Measurements from ENCODE around the gene GCM1.
"Not testable (repeated sequence)": the region's sequence is repeated elsewhere in the genome, so short reads cannot be mapped to it uniquely, and the experiment has no call there.

GCM1 gene

GRCh38 chr6:53168516-53169267 is 20.1 kb upstream of the GCM1 start:
- Histone ChIP-seq H3K27ac (ENCODE audit: low read depth, low read length) (no peak overlapping the region), H3K36me3 (ENCODE audit: control insufficient read depth, insufficient read depth, low read length) (no peaks in the 10 kb centered on the region), H3K9ac (ENCODE audit: low read length) (no peak overlapping the region), H3K27me3 (ENCODE audit: control insufficient read depth, insufficient read depth, low read length) (no peaks in the 10 kb centered on the region), H3K4me1 (ENCODE audit: control insufficient read depth, insufficient read depth, low read length) (no peaks in the 10 kb centered on the region), H3K4me3 (ENCODE audit: low read length) (no peak overlapping the region)

- no peak overlapping the region for H3K9ac ChIP-seq (ENCODE audit: low read length)
- no peaks in the 10 kb centered on the region for H3K27me3 ChIP-seq (ENCODE audit: control insufficient read depth, insufficient read depth, low read length)
- no peak overlapping the region for H3K27ac ChIP-seq (ENCODE audit: low read depth, low read length)
- no peak overlapping the region for H3K4me3 ChIP-seq (ENCODE audit: low read length)
- no peaks in the 10 kb centered on the region for H3K36me3 ChIP-seq (ENCODE audit: control insufficient read depth, insufficient read depth, low read length)
- H3K4me1 ChIP-seq (ENCODE audit: control insufficient read depth, insufficient read depth, low read length), result no peaks in the 10 kb centered on the region
Measured at GRCh38 chr6:53165293-53165692, 16.7 kb upstream of the GCM1 start.

GRCh38 chr6:53162606-53163005 is 14.0 kb upstream of the GCM1 start:
- H3K4me1 ChIP-seq (ENCODE audit: control insufficient read depth, insufficient read depth, low read length), result no peaks in the 10 kb centered on the region
- H3K36me3 ChIP-seq (ENCODE audit: control insufficient read depth, insufficient read depth, low read length), result no peaks in the 10 kb centered on the region
- no peak overlapping the region for H3K9ac ChIP-seq (ENCODE audit: low read length)
- no peaks in the 10 kb centered on the region for H3K27me3 ChIP-seq (ENCODE audit: control insufficient read depth, insufficient read depth, low read length)
- no peak overlapping the region for H3K27ac ChIP-seq (ENCODE audit: low read depth, low read length)
- H3K4me3 ChIP-seq (ENCODE audit: low read length), result no peak overlapping the region

GRCh38 chr6:53161481-53162009 is 12.9 kb upstream of the GCM1 start:
- H3K27ac ChIP-seq (ENCODE audit: low read depth, low read length), result no peak overlapping the region
- H3K4me3 ChIP-seq (ENCODE audit: low read length), result no peak overlapping the region
- no peaks in the 10 kb centered on the region for H3K27me3 ChIP-seq (ENCODE audit: control insufficient read depth, insufficient read depth, low read length)
- no peak overlapping the region for H3K9ac ChIP-seq (ENCODE audit: low read length)
- no peaks in the 10 kb centered on the region for H3K36me3 ChIP-seq (ENCODE audit: control insufficient read depth, insufficient read depth, low read length)
- H3K4me1 ChIP-seq (ENCODE audit: control insufficient read depth, insufficient read depth, low read length), result no peaks in the 10 kb centered on the region

- H3K27me3 ChIP-seq (ENCODE audit: control insufficient read depth, insufficient read depth, low read length), result no peaks in the 10 kb centered on the region
- H3K4me3 ChIP-seq (ENCODE audit: low read length), result no peak overlapping the region
- no peak overlapping the region for H3K27ac ChIP-seq (ENCODE audit: low read depth, low read length)
- H3K36me3 ChIP-seq (ENCODE audit: control insufficient read depth, insufficient read depth, low read length), result no peaks in the 10 kb centered on the region
- H3K9ac ChIP-seq (ENCODE audit: low read length), result no peak overlapping the region
- no peaks in the 10 kb centered on the region for H3K4me1 ChIP-seq (ENCODE audit: control insufficient read depth, insufficient read depth, low read length)
Measured at GRCh38 chr6:53159558-53159957, 10.9 kb upstream of the GCM1 start.

GRCh38 chr6:53158076-53158475 is 9.4 kb upstream of the GCM1 start:
- not testable (repeated sequence) for H3K4me1 ChIP-seq (ENCODE audit: control insufficient read depth, insufficient read depth, low read length); H3K27ac ChIP-seq (ENCODE audit: low read depth, low read length); H3K9ac ChIP-seq (ENCODE audit: low read length); H3K4me3 ChIP-seq (ENCODE audit: low read length); H3K36me3 ChIP-seq (ENCODE audit: control insufficient read depth, insufficient read depth, low read length); H3K27me3 ChIP-seq (ENCODE audit: control insufficient read depth, insufficient read depth, low read length)

GRCh38 chr6:53155279-53155678 is 6.6 kb upstream of the GCM1 start:
- not testable (repeated sequence) for H3K36me3 ChIP-seq (ENCODE audit: control insufficient read depth, insufficient read depth, low read length); H3K9ac ChIP-seq (ENCODE audit: low read length); H3K27ac ChIP-seq (ENCODE audit: low read depth, low read length); H3K4me3 ChIP-seq (ENCODE audit: low read length); H3K27me3 ChIP-seq (ENCODE audit: control insufficient read depth, insufficient read depth, low read length); H3K4me1 ChIP-seq (ENCODE audit: control insufficient read depth, insufficient read depth, low read length)

GRCh38 chr6:53154794-53155193 is 6.2 kb upstream of the GCM1 start:
- H3K4me3 ChIP-seq (ENCODE audit: low read length), result no peak overlapping the region
- H3K9ac ChIP-seq (ENCODE audit: low read length), result no peak overlapping the region
- H3K27me3 ChIP-seq (ENCODE audit: control insufficient read depth, insufficient read depth, low read length), result no peaks in the 10 kb centered on the region
- no peak overlapping the region for H3K27ac ChIP-seq (ENCODE audit: low read depth, low read length)
- H3K4me1 ChIP-seq (ENCODE audit: control insufficient read depth, insufficient read depth, low read length), result no peaks in the 10 kb centered on the region
- H3K36me3 ChIP-seq (ENCODE audit: control insufficient read depth, insufficient read depth, low read length), result no peaks in the 10 kb centered on the region

GRCh38 chr6:53154071-53154470 is 5.4 kb upstream of the GCM1 start:
- Histone ChIP-seq H3K4me3 (ENCODE audit: low read length) (no peak overlapping the region), H3K4me1 (ENCODE audit: control insufficient read depth, insufficient read depth, low read length) (no peaks in the 10 kb centered on the region), H3K36me3 (ENCODE audit: control insufficient read depth, insufficient read depth, low read length) (no peaks in the 10 kb centered on the region), H3K27ac (ENCODE audit: low read depth, low read length) (no peak overlapping the region), H3K27me3 (ENCODE audit: control insufficient read depth, insufficient read depth, low read length) (no peaks in the 10 kb centered on the region), H3K9ac (ENCODE audit: low read length) (no peak overlapping the region)

- Histone ChIP-seq H3K27me3 (ENCODE audit: control insufficient read depth, insufficient read depth, low read length) (no peaks in the 10 kb centered on the region), H3K36me3 (ENCODE audit: control insufficient read depth, insufficient read depth, low read length) (no peaks in the 10 kb centered on the region), H3K4me1 (ENCODE audit: control insufficient read depth, insufficient read depth, low read length) (no peaks in the 10 kb centered on the region), H3K27ac (ENCODE audit: low read depth, low read length) (no peak overlapping the region), H3K4me3 (ENCODE audit: low read length) (no peak overlapping the region), H3K9ac (ENCODE audit: low read length) (no peak overlapping the region)
Measured at GRCh38 chr6:53152576-53152975, 3.9 kb upstream of the GCM1 start.

- Histone ChIP-seq H3K4me1 (ENCODE audit: control insufficient read depth, insufficient read depth, low read length) (no peaks in the 10 kb centered on the region), H3K36me3 (ENCODE audit: control insufficient read depth, insufficient read depth, low read length) (no peaks in the 10 kb centered on the region), H3K27ac (ENCODE audit: low read depth, low read length) (no peak overlapping the region), H3K27me3 (ENCODE audit: control insufficient read depth, insufficient read depth, low read length) (no peaks in the 10 kb centered on the region), H3K9ac (ENCODE audit: low read length) (no peak overlapping the region), H3K4me3 (ENCODE audit: low read length) (no peak overlapping the region)
Measured at GRCh38 chr6:53151676-53152075, 3.0 kb upstream of the GCM1 start.

- Histone ChIP-seq H3K27ac (ENCODE audit: low read depth, low read length) (peak overlapping the region; percentile 22), H3K4me3 (ENCODE audit: low read length) (no peak overlapping the region)
Measured at GRCh38 chr6:53144802-53145201, 3.8 kb downstream of the GCM1 start.

GRCh38 chr6:53143710-53144109 is 4.9 kb downstream of the GCM1 start:
- Histone ChIP-seq H3K36me3 (ENCODE audit: control insufficient read depth, insufficient read depth, low read length) (no peaks in the 10 kb centered on the region), H3K4me3 (ENCODE audit: low read length) (no peak overlapping the region), H3K9ac (ENCODE audit: low read length) (no peak overlapping the region), H3K4me1 (ENCODE audit: control insufficient read depth, insufficient read depth, low read length) (peaks cover 20% of the 10 kb centered on the region), H3K27me3 (ENCODE audit: control insufficient read depth, insufficient read depth, low read length) (no peaks in the 10 kb centered on the region), H3K27ac (ENCODE audit: low read depth, low read length) (peak overlapping the region; percentile 56)

More at GRCh38 chr6:53144802-53145201, 3.8 kb downstream of the GCM1 start:
- Histone ChIP-seq H3K9ac (ENCODE audit: low read length) (no peak overlapping the region), H3K36me3 (ENCODE audit: control insufficient read depth, insufficient read depth, low read length) (no peaks in the 10 kb centered on the region), H3K27me3 (ENCODE audit: control insufficient read depth, insufficient read depth, low read length) (no peaks in the 10 kb centered on the region), H3K4me1 (ENCODE audit: control insufficient read depth, insufficient read depth, low read length) (peaks cover 20% of the 10 kb centered on the region)

All from rectal smooth muscle tissue (tissue), 1 donor.